Fibroblast of pulmonary artery (primary cell): ENCODE data around the gene ZNF407.

Experiments
- DNase-seq: peaks from one replicate; pipeline ENCODE4 v3.0.0-alpha.2; 2010; ENCODE audit warnings: low read depth
- H3K4me3 ChIP-seq: replicated peaks from 2 replicates; pipeline ENCODE4 v1.5.1; 2011; ENCODE audit warnings: low read depth, mild to moderate bottlenecking, control low read depth, low read length, moderate library complexity
- TF ChIP-seq, protein P1 (sequence below): IDR thresholded peaks from 2 replicates; pipeline ENCODE4 v1.5.1; 2011; ENCODE audit warnings: mild to moderate bottlenecking, control low read depth, low read length, inconsistent platforms; ENCODE audit errors: missing control alignments

The ZNF407 gene

DNA sequence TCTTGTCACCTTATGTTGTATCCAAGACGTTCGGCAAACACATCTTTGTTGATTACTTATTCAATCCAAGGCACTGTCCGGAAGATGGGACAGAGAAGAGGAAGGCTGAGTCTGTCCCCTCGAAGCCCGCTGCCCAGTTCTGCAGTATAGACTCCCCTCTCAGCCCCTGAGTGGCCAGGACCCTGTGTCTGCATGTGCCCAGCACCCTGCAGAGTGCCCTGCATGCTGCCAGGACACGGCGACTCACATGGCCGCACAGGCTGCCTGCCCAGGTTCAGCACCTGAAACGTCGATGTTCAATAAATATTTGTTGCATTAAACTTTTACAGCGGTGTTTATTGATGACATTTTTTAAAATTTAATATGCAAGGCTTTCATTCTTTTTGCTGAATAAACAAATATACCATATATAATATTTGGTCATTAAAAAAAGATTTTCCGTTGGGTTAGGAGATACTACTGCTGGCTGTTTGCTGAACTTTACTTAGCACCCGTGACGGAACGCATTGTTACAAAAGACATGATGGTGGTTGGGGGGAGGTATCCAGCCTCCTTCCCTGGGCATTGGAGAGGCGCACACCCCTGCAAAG is 464.7 kb downstream of the ZNF407 start:
- no peak overlapping the region for H3K4me3 ChIP-seq
- TF ChIP-seq, protein P1, sequence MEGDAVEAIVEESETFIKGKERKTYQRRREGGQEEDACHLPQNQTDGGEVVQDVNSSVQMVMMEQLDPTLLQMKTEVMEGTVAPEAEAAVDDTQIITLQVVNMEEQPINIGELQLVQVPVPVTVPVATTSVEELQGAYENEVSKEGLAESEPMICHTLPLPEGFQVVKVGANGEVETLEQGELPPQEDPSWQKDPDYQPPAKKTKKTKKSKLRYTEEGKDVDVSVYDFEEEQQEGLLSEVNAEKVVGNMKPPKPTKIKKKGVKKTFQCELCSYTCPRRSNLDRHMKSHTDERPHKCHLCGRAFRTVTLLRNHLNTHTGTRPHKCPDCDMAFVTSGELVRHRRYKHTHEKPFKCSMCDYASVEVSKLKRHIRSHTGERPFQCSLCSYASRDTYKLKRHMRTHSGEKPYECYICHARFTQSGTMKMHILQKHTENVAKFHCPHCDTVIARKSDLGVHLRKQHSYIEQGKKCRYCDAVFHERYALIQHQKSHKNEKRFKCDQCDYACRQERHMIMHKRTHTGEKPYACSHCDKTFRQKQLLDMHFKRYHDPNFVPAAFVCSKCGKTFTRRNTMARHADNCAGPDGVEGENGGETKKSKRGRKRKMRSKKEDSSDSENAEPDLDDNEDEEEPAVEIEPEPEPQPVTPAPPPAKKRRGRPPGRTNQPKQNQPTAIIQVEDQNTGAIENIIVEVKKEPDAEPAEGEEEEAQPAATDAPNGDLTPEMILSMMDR = no peak
- no peak for DNase-seq

DNA sequence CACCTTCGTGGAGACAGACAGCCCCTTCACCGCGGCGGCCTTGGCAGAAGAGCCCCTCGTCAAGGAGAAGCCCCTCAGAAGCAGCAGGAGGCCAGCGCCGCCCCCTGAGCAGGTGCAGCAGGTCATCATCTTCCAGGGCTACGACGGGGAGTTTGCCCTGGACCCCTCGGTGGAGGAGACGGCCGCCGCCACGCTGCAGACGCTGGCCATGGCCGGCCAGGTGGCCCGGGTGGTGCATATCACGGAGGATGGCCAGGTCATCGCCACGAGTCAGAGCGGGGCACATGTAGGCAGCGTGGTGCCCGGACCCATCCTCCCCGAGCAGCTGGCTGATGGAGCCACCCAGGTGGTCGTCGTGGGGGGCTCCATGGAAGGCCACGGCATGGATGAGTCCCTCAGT is 465.5 kb downstream of the ZNF407 start:
- H3K4me3 ChIP-seq = no peak overlapping the region
- DNase-seq = no peak
- TF ChIP-seq, protein P1 = no peak

DNA sequence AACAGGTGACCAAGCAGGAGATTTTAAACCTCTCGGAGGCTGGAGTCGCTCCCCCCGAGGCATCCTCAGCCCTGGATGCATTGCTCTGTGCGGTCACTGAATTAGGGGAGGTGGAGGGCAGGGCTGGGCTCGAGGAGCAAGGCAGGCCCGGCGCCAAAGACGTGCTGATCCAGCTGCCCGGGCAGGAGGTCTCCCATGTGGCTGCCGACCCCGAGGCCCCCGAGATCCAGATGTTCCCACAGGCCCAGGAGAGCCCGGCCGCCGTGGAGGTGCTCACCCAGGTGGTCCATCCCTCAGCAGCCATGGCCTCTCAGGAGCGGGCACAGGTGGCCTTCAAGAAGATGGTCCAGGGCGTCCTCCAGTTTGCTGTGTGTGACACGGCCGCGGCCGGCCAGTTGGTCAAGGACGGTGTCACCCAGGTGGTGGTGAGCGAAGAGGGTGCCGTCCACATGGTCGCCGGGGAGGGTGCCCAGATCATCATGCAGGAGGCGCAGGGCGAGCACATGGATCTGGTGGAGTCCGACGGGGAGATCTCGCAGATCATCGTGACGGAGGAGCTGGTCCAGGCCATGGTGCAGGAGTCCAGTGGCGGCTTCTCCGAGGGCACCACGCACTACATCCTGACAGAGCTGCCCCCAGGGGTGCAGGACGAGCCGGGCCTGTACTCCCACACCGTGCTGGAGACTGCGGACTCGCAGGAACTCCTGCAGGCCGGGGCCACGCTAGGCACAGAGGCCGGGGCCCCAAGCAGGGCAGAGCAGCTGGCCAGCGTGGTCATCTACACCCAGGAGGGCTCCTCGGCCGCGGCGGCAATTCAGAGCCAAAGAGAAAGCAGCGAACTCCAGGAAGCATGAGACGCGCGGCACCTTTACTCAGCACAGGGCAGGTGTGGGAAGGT is 466.2 kb downstream of the ZNF407 start:
- TF ChIP-seq, protein P1 = no peak
- DNase-seq = no peak
- H3K4me3 ChIP-seq = no peak overlapping the region

DNA sequence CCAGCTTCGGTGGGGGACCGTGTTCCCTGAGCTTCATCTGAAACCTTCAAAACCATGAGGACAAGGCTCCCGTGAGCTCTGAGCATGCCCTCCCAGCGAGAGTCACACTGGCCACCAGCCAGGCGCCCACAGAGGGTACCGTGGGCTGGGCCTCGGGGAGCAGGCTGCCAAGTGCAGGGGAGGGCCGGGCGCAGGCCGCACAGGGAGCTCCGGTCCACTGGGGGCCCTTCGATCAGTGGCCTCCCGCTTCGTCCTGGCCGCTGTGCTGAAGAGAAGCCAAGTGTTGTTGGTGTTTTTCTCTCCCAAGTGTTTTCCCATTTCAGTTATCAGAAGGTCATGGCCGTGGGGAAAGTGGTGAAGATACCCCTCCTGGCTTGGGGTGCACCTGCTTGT is 466.8 kb downstream of the ZNF407 start:
- TF ChIP-seq, protein P1 = no peak
- no peak overlapping the region for H3K4me3 ChIP-seq
- no peak for DNase-seq

DNA sequence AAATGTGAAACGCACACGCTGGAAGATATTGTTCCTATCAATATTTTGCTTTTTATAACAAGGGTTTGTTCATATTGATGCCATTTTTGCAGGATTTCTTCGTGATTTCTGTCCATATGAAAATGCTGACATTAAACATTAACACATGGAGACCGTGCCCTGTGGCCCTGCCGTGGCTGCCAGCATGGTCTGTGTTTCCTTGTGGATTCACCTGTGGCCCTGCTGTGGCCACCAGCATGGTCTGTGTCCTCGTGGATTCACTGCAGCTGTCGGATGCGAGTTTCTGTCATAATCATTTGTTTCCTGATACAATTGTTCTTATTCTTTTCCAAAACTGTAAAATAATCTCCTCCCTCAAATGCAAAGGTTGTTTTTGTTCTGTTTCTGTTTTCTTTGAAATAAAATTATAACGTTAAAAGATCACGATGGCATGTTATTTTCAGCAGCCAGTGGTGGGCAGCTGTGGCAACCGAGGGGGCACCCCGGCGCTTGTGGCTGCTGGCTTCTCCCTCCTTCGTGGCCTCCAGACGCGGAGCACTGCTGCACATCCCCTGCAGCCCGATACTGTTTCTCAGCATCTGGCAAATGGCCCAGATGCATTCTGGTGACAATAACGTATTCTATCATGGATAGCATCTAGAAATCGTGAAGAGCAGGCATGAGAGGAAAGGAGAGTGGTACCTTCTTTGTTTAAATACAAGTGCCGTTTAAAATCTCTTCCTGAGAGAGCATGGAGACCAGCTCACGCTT is 467.8 kb downstream of the ZNF407 start:
- TF ChIP-seq, protein P1 = no peak
- DNase-seq = no peak
- no peak overlapping the region for H3K4me3 ChIP-seq

DNA sequence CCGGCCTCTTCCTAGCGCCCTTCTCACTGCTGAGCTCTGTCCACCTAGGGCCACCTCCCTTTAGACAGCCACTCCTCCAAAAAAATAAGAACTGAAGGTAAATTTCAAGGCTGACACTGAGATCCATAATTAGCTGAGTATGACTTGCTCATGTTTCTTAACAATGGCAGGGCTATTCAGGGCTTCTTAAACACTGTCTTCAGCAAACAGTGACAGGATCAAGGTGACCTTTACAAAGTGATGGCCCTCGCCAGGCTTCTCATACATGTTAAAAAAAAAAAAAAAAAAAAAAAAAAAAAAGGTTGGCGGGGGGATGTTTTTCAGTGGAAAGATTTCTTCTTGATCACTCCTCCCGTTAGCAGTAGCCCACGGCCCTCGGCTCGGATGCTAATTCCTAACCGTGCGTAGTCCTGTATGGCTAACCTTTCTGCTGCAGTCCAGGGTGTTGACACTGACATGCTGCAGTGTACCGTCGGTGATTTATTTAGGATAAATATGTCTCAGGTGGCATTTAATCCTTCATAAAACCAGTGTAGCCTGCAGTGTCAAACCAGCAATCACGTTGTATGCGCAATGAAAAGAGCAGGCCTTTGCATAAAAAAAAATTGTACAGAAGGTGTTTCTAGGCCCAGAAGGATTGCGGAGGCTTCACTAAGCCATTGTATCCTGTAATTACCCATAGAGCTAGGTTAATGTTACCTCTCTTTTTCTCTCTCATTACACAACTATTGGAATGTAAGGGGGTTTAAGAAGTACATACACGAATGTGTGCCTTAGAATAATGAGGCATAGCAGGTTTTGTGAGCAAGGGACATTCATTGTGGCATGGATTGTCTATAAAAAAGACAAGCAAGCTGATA is 468.6 kb downstream of the ZNF407 start:
- TF ChIP-seq, protein P1 = no peak
- H3K4me3 ChIP-seq = no peak overlapping the region
- DNase-seq = no peak
